ENCODE results near the gene STK24. TPM values are rescaled to one million over a fixed set of nuclear protein-coding genes. Genes with fewer than 3 reads are reported as not detected.
"Not testable (repeated sequence)": the region's sequence is repeated elsewhere in the genome, so short reads cannot be mapped to it uniquely, and the experiment has no call there.

Gene STK24
- polyA plus RNA-seq, 2 donors: 104 to 122 TPM

GRCh38 chr13:98419786-98420553 is 156.9 kb downstream of the STK24 start:
- Histone ChIP-seq H3K27ac (ENCODE audit: low read depth in 2 of 2, low read length in 1 of 2) (no peak overlapping the region), H3K4me1 (ENCODE audit: control insufficient read depth in 2 of 2, insufficient read depth in 2 of 2, low read length in 1 of 2) (peaks cover 0 to 5% of the 10 kb centered on the region in 2 donors), H3K4me3 (ENCODE audit: low read depth in 1 of 2, low read length in 2 of 2) (no peak overlapping the region), H3K9me3 (ENCODE audit: control insufficient read depth in 2 of 2, insufficient read depth in 1 of 2, low read depth in 1 of 2, low read length in 1 of 2) (peaks cover 0 to 2% of the 10 kb centered on the region in 2 donors), H3K27me3 (ENCODE audit: control insufficient read depth in 1 of 2, insufficient read depth in 2 of 2, low read length in 2 of 2) (no peaks in the 10 kb centered on the region), H3K36me3 (ENCODE audit: control insufficient read depth in 2 of 2, insufficient read depth in 2 of 2, low read length in 1 of 2) (no peaks in the 10 kb centered on the region)
- 74 to 83% methylated on average over 14 of the region's 14 CpGs for WGBS, 2 donors

- Histone ChIP-seq H3K4me1 (ENCODE audit: control insufficient read depth in 2 of 2, insufficient read depth in 2 of 2, low read length in 1 of 2) (peaks cover 0 to 5% of the 10 kb centered on the region in 2 donors), H3K27me3 (ENCODE audit: control insufficient read depth in 1 of 2, insufficient read depth in 2 of 2, low read length in 2 of 2) (no peaks in the 10 kb centered on the region), H3K27ac (ENCODE audit: low read depth in 2 of 2, low read length in 1 of 2) (no peak overlapping the region), H3K4me3 (ENCODE audit: low read depth in 1 of 2, low read length in 2 of 2) (no peak overlapping the region), H3K9me3 (ENCODE audit: control insufficient read depth in 2 of 2, insufficient read depth in 1 of 2, low read depth in 1 of 2, low read length in 1 of 2) (peaks cover 0 to 2% of the 10 kb centered on the region in 2 donors), H3K36me3 (ENCODE audit: control insufficient read depth in 2 of 2, insufficient read depth in 2 of 2, low read length in 1 of 2) (no peaks in the 10 kb centered on the region)
- 43 to 56% methylated on average over 4 of the region's 4 CpGs for WGBS, 2 donors
These were observed 160.5 kb downstream of the STK24 start for GRCh38 chr13:98416408-98416807.

GRCh38 chr13:98415326-98416070 is 161.4 kb downstream of the STK24 start:
- Histone ChIP-seq H3K4me1 (ENCODE audit: control insufficient read depth in 2 of 2, insufficient read depth in 2 of 2, low read length in 1 of 2) (peaks cover 0 to 5% of the 10 kb centered on the region in 2 donors), H3K4me3 (ENCODE audit: low read depth in 1 of 2, low read length in 2 of 2) (no peak overlapping the region), H3K9me3 (ENCODE audit: control insufficient read depth in 2 of 2, insufficient read depth in 1 of 2, low read depth in 1 of 2, low read length in 1 of 2) (peaks cover 0 to 2% of the 10 kb centered on the region in 2 donors), H3K36me3 (ENCODE audit: control insufficient read depth in 2 of 2, insufficient read depth in 2 of 2, low read length in 1 of 2) (no peaks in the 10 kb centered on the region), H3K27me3 (ENCODE audit: control insufficient read depth in 1 of 2, insufficient read depth in 2 of 2, low read length in 2 of 2) (no peaks in the 10 kb centered on the region), H3K27ac (ENCODE audit: low read depth in 2 of 2, low read length in 1 of 2) (no peak overlapping the region)
- WGBS, 2 donors: 80 to 88% methylated on average over 18 of the region's 18 CpGs

- Histone ChIP-seq H3K9me3 (ENCODE audit: control insufficient read depth in 2 of 2, insufficient read depth in 1 of 2, low read depth in 1 of 2, low read length in 1 of 2) (peaks cover 0 to 2% of the 10 kb centered on the region in 2 donors), H3K27ac (ENCODE audit: low read depth in 2 of 2, low read length in 1 of 2) (no peak overlapping the region), H3K36me3 (ENCODE audit: control insufficient read depth in 2 of 2, insufficient read depth in 2 of 2, low read length in 1 of 2) (no peaks in the 10 kb centered on the region), H3K4me3 (ENCODE audit: low read depth in 1 of 2, low read length in 2 of 2) (no peak overlapping the region), H3K27me3 (ENCODE audit: control insufficient read depth in 1 of 2, insufficient read depth in 2 of 2, low read length in 2 of 2) (no peaks in the 10 kb centered on the region), H3K4me1 (ENCODE audit: control insufficient read depth in 2 of 2, insufficient read depth in 2 of 2, low read length in 1 of 2) (peaks cover 0 to 5% of the 10 kb centered on the region in 2 donors)
- WGBS, 2 donors: 84 to 93% methylated on average over 7 of the region's 7 CpGs
These were observed 163.1 kb downstream of the STK24 start for GRCh38 chr13:98413796-98414195.

- 93 to 95% methylated on average over 3 of the region's 3 CpGs for WGBS, 2 donors
- H3K4me1 ChIP-seq (ENCODE audit: control insufficient read depth in 2 of 2, insufficient read depth in 2 of 2, low read length in 1 of 2); H3K9me3 ChIP-seq (ENCODE audit: control insufficient read depth in 2 of 2, insufficient read depth in 1 of 2, low read depth in 1 of 2, low read length in 1 of 2); H3K4me3 ChIP-seq (ENCODE audit: low read depth in 1 of 2, low read length in 2 of 2); H3K27me3 ChIP-seq (ENCODE audit: control insufficient read depth in 1 of 2, insufficient read depth in 2 of 2, low read length in 2 of 2); H3K36me3 ChIP-seq (ENCODE audit: control insufficient read depth in 2 of 2, insufficient read depth in 2 of 2, low read length in 1 of 2); H3K27ac ChIP-seq (ENCODE audit: low read depth in 2 of 2, low read length in 1 of 2): not testable (repeated sequence)
These were observed 163.6 kb downstream of the STK24 start for GRCh38 chr13:98413278-98413677.

GRCh38 chr13:98411617-98412265 is 165.2 kb downstream of the STK24 start:
- H3K4me3 ChIP-seq (ENCODE audit: low read depth in 1 of 2, low read length in 2 of 2): no peak overlapping the region

GRCh38 chr13:98411013-98411412 is 165.9 kb downstream of the STK24 start:
- Histone ChIP-seq H3K27me3 (ENCODE audit: control insufficient read depth in 1 of 2, insufficient read depth in 2 of 2, low read length in 2 of 2) (no peaks in the 10 kb centered on the region), H3K9me3 (ENCODE audit: control insufficient read depth in 2 of 2, insufficient read depth in 1 of 2, low read depth in 1 of 2, low read length in 1 of 2) (no peaks in the 10 kb centered on the region), H3K4me3 (ENCODE audit: low read depth in 1 of 2, low read length in 2 of 2) (no peak overlapping the region), H3K27ac (ENCODE audit: low read depth in 2 of 2, low read length in 1 of 2) (no peak overlapping the region), H3K36me3 (ENCODE audit: control insufficient read depth in 2 of 2, insufficient read depth in 2 of 2, low read length in 1 of 2) (no peaks in the 10 kb centered on the region), H3K4me1 (ENCODE audit: control insufficient read depth in 2 of 2, insufficient read depth in 2 of 2, low read length in 1 of 2) (peaks cover 0 to 5% of the 10 kb centered on the region in 2 donors)
- 73 to 90% methylated on average over 5 of the region's 5 CpGs for WGBS, 2 donors

More at GRCh38 chr13:98411617-98412265, 165.2 kb downstream of the STK24 start:
- H3K27me3 ChIP-seq (ENCODE audit: control insufficient read depth in 1 of 2, insufficient read depth in 2 of 2, low read length in 2 of 2): no peaks in the 10 kb centered on the region
- WGBS, 2 donors: 64 to 70% methylated on average over 16 of the region's 16 CpGs
- no peaks in the 10 kb centered on the region for H3K9me3 ChIP-seq (ENCODE audit: control insufficient read depth in 2 of 2, insufficient read depth in 1 of 2, low read depth in 1 of 2, low read length in 1 of 2)
- no peaks in the 10 kb centered on the region for H3K36me3 ChIP-seq (ENCODE audit: control insufficient read depth in 2 of 2, insufficient read depth in 2 of 2, low read length in 1 of 2)
- H3K27ac ChIP-seq (ENCODE audit: low read depth in 2 of 2, low read length in 1 of 2): no peak overlapping the region
- H3K4me1 ChIP-seq (ENCODE audit: control insufficient read depth in 2 of 2, insufficient read depth in 2 of 2, low read length in 1 of 2): peaks cover 0 to 5% of the 10 kb centered on the region in 2 donors

GRCh38 chr13:98410612-98411011 is 166.3 kb downstream of the STK24 start:
- H3K4me3 ChIP-seq (ENCODE audit: low read depth in 1 of 2, low read length in 2 of 2): no peak overlapping the region
- H3K27ac ChIP-seq (ENCODE audit: low read depth in 2 of 2, low read length in 1 of 2): no peak overlapping the region
- H3K36me3 ChIP-seq (ENCODE audit: control insufficient read depth in 2 of 2, insufficient read depth in 2 of 2, low read length in 1 of 2): no peaks in the 10 kb centered on the region
- H3K27me3 ChIP-seq (ENCODE audit: control insufficient read depth in 1 of 2, insufficient read depth in 2 of 2, low read length in 2 of 2): no peaks in the 10 kb centered on the region
- peaks cover 0 to 3% of the 10 kb centered on the region in 2 donors for H3K4me1 ChIP-seq (ENCODE audit: control insufficient read depth in 2 of 2, insufficient read depth in 2 of 2, low read length in 1 of 2)
- 93 to 94% methylated on average over 11 of the region's 11 CpGs for WGBS, 2 donors
- no peaks in the 10 kb centered on the region for H3K9me3 ChIP-seq (ENCODE audit: control insufficient read depth in 2 of 2, insufficient read depth in 1 of 2, low read depth in 1 of 2, low read length in 1 of 2)

GRCh38 chr13:98409281-98409680 is 167.6 kb downstream of the STK24 start:
- Histone ChIP-seq H3K9me3 (ENCODE audit: control insufficient read depth in 2 of 2, insufficient read depth in 1 of 2, low read depth in 1 of 2, low read length in 1 of 2) (no peaks in the 10 kb centered on the region), H3K27ac (ENCODE audit: low read depth in 2 of 2, low read length in 1 of 2) (no peak overlapping the region)
- 94 to 95% methylated on average over 13 of the region's 13 CpGs for WGBS, 2 donors

More at GRCh38 chr13:98409281-98409680, 167.6 kb downstream of the STK24 start:
- Histone ChIP-seq H3K27me3 (ENCODE audit: control insufficient read depth in 1 of 2, insufficient read depth in 2 of 2, low read length in 2 of 2) (no peaks in the 10 kb centered on the region), H3K4me1 (ENCODE audit: control insufficient read depth in 2 of 2, insufficient read depth in 2 of 2, low read length in 1 of 2) (no peaks in the 10 kb centered on the region), H3K36me3 (ENCODE audit: control insufficient read depth in 2 of 2, insufficient read depth in 2 of 2, low read length in 1 of 2) (no peaks in the 10 kb centered on the region), H3K4me3 (ENCODE audit: low read depth in 1 of 2, low read length in 2 of 2) (no peak overlapping the region)
